NCI-H748 (cell line): Measurements from ENCODE around the gene TENM3.
"Not testable (repeated sequence)": the region's sequence is repeated elsewhere in the genome, so short reads cannot be mapped to it uniquely, and the experiment has no call there.

Experiments used
- DNase-seq: peaks from one replicate; lab custom pipeline; 2025; ENCODE audit not compliant: unreplicated experiment; lab: John Stamatoyannopoulos, UW

The TENM3 gene

GRCh38 chr4:182801636-182802035 lies 558.4 kb downstream of the TENM3 start:
- no peak for DNase-seq

- DNase-seq = no peak
Measured at GRCh38 chr4:182802621-182803020, 559.4 kb downstream of the TENM3 start.

- DNase-seq = no peak
Measured at GRCh38 chr4:182803235-182803634, 560.0 kb downstream of the TENM3 start.

- no peak for DNase-seq
Measured at GRCh38 chr4:182804131-182804530, 560.9 kb downstream of the TENM3 start.

GRCh38 chr4:182805321-182805720 lies 562.1 kb downstream of the TENM3 start:
- DNase-seq = no peak

GRCh38 chr4:182805750-182806149 lies 562.5 kb downstream of the TENM3 start:
- DNase-seq = no peak

GRCh38 chr4:182806259-182807252 lies 563.4 kb downstream of the TENM3 start:
- DNase-seq = peak; percentile 81

GRCh38 chr4:182807346-182807745 lies 564.1 kb downstream of the TENM3 start:
- DNase-seq = peak; percentile 28

GRCh38 chr4:182807767-182808548 lies 564.8 kb downstream of the TENM3 start:
- DNase-seq = no peak

GRCh38 chr4:182808673-182809416 lies 565.6 kb downstream of the TENM3 start:
- DNase-seq = no peak

GRCh38 chr4:182809417-182810102 lies 566.4 kb downstream of the TENM3 start:
- peak; percentile 7 for DNase-seq

GRCh38 chr4:182810103-182810615 lies 567.0 kb downstream of the TENM3 start:
- no peak for DNase-seq

GRCh38 chr4:182812916-182813315 lies 569.7 kb downstream of the TENM3 start:
- DNase-seq = no peak

GRCh38 chr4:182814065-182814464 lies 570.9 kb downstream of the TENM3 start:
- DNase-seq = not testable (repeated sequence)

- no peak for DNase-seq
Measured at GRCh38 chr4:182818926-182819730, 575.9 kb downstream of the TENM3 start.

- DNase-seq = no peak
Measured at GRCh38 chr4:182819751-182820150, 576.5 kb downstream of the TENM3 start.

GRCh38 chr4:182822554-182822953 lies 579.4 kb downstream of the TENM3 start:
- no peak for DNase-seq

GRCh38 chr4:182823576-182823975 lies 580.4 kb downstream of the TENM3 start:
- DNase-seq = no peak

- DNase-seq = no peak
Measured at GRCh38 chr4:182825003-182825402, 581.8 kb downstream of the TENM3 start.
